HG03469 (cell line): ENCODE results near the gene SFTPD.
"Not testable (repeated sequence)": the region's sequence is repeated elsewhere in the genome, so short reads cannot be mapped to it uniquely, and the experiment has no call there.

Experiments used
- ATAC-seq: cut with Tn5 transposase; IDR thresholded peaks from one replicate; pipeline ENCODE4 v1.9.1; 2021; ENCODE audit warnings: mild to moderate bottlenecking, moderate library complexity, moderate number of reproducible peaks; ENCODE audit not compliant: unreplicated experiment

SFTPD gene

GRCh38 chr10:79948976-79949722 is at the start of gene SFTPD:
Gene SFTPD, minus strand, starts transcription at chr10:79949105. Its CDS starts 2,446 bp downstream, at chr10:79946659.
- ATAC-seq: no peak

GRCh38 chr10:79995979-79996634 is 47.2 kb upstream of the SFTPD start:
- no peak for ATAC-seq

GRCh38 chr10:79994556-79994955 is 45.7 kb upstream of the SFTPD start:
- ATAC-seq: no peak

GRCh38 chr10:79988199-79988598 is 39.3 kb upstream of the SFTPD start:
- ATAC-seq: not testable (repeated sequence)

- not testable (repeated sequence) for ATAC-seq
Observed at GRCh38 chr10:79986661-79987060, 37.8 kb upstream of the SFTPD start.

- ATAC-seq: no peak
Observed at GRCh38 chr10:79985481-79986072, 36.7 kb upstream of the SFTPD start.

GRCh38 chr10:79984851-79985250 is 35.9 kb upstream of the SFTPD start:
- peak; percentile 84 for ATAC-seq

GRCh38 chr10:79983286-79983909 is 34.5 kb upstream of the SFTPD start:
- ATAC-seq: no peak

- ATAC-seq: no peak
Observed at GRCh38 chr10:79982861-79983260, 34.0 kb upstream of the SFTPD start.

- no peak for ATAC-seq
Observed at GRCh38 chr10:79982362-79982800, 33.5 kb upstream of the SFTPD start.

- no peak for ATAC-seq
Observed at GRCh38 chr10:79981450-79982361, 32.8 kb upstream of the SFTPD start.

GRCh38 chr10:79980711-79981110 is 31.8 kb upstream of the SFTPD start:
- ATAC-seq: no peak

- ATAC-seq: no peak
Observed at GRCh38 chr10:79979976-79980687, 31.2 kb upstream of the SFTPD start.

- no peak for ATAC-seq
Observed at GRCh38 chr10:79979310-79979975, 30.5 kb upstream of the SFTPD start.

GRCh38 chr10:79976999-79977398 is 28.1 kb upstream of the SFTPD start:
- no peak for ATAC-seq

- no peak for ATAC-seq
Observed at GRCh38 chr10:79970062-79970461, 21.2 kb upstream of the SFTPD start.

- no peak for ATAC-seq
Observed at GRCh38 chr10:79947787-79948424, 999 bp downstream of the SFTPD start.

GRCh38 chr10:79947083-79947415 is 1.9 kb downstream of the SFTPD start:
- ATAC-seq: no peak
